Measurements from ENCODE around the gene PSMA2.

PSMA2 gene

GRCh38 chr7:42940985-42941847, 9.2 kb upstream of the PSMA2 start:
- peak; percentile 77 for DNase-seq (ENCODE audit: low read depth, low spot score)

GRCh38 chr7:42939457-42940240, 7.7 kb upstream of the PSMA2 start:
- DNase-seq (ENCODE audit: low read depth, low spot score): no peak

- no peak for DNase-seq (ENCODE audit: low read depth, low spot score)
Measured at GRCh38 chr7:42935861-42936260, 3.9 kb upstream of the PSMA2 start.

GRCh38 chr7:42934291-42934690, 2.3 kb upstream of the PSMA2 start:
- no peak for DNase-seq (ENCODE audit: low read depth, low spot score)

GRCh38 chr7:42932811-42933591, 1.0 kb upstream of the PSMA2 start:
- DNase-seq (ENCODE audit: low read depth, low spot score): no peak

- no peak for DNase-seq (ENCODE audit: low read depth, low spot score)
Measured at GRCh38 chr7:42931447-42931833, 534 bp downstream of the PSMA2 start.

GRCh38 chr7:42930889-42931288, 1.1 kb downstream of the PSMA2 start:
- DNase-seq (ENCODE audit: low read depth, low spot score): no peak

GRCh38 chr7:42929449-42929848, 2.5 kb downstream of the PSMA2 start:
- DNase-seq (ENCODE audit: low read depth, low spot score): no peak

GRCh38 chr7:42928754-42929153, 3.2 kb downstream of the PSMA2 start:
- DNase-seq (ENCODE audit: low read depth, low spot score): no peak

GRCh38 chr7:42926204-42926603, 5.8 kb downstream of the PSMA2 start:
- DNase-seq (ENCODE audit: low read depth, low spot score): no peak

GRCh38 chr7:42925630-42926029, 6.3 kb downstream of the PSMA2 start:
- DNase-seq (ENCODE audit: low read depth, low spot score): no peak

GRCh38 chr7:42924223-42924838, 7.6 kb downstream of the PSMA2 start:
- DNase-seq (ENCODE audit: low read depth, low spot score): no peak

GRCh38 chr7:42922017-42922753, 9.8 kb downstream of the PSMA2 start:
- DNase-seq (ENCODE audit: low read depth, low spot score): no peak

- DNase-seq (ENCODE audit: low read depth, low spot score): no peak
Measured at GRCh38 chr7:42915356-42915755, 16.6 kb downstream of the PSMA2 start.

- DNase-seq (ENCODE audit: low read depth, low spot score): no peak
Measured at GRCh38 chr7:42914421-42915045, 17.4 kb downstream of the PSMA2 start.

- no peak for DNase-seq (ENCODE audit: low read depth, low spot score)
Measured at GRCh38 chr7:42914009-42914408, 18.0 kb downstream of the PSMA2 start.

- DNase-seq (ENCODE audit: low read depth, low spot score): no peak
Measured at GRCh38 chr7:42913591-42913990, 18.4 kb downstream of the PSMA2 start.

- DNase-seq (ENCODE audit: low read depth, low spot score): peak; percentile 80
Measured at GRCh38 chr7:42911454-42912447, 20.2 kb downstream of the PSMA2 start, which contains the start of gene C7orf25. Gene C7orf25, minus strand, starts transcription at chr7:42912070. Its CDS starts 1,170 bp downstream, at chr7:42910900.

GRCh38 chr7:42910306-42910705, 21.7 kb downstream of the PSMA2 start:
- no peak for DNase-seq (ENCODE audit: low read depth, low spot score)

Measured in smooth muscle cell of the brain vasculature (primary cell).